ENCODE data around the gene RNU6-1. TPM values are rescaled to one million over a fixed set of nuclear protein-coding genes. Genes with fewer than 3 reads are reported as not detected.

The RNU6-1 gene
- total RNA-seq, 1 donor from 2014 or later, result not detected

DNA sequence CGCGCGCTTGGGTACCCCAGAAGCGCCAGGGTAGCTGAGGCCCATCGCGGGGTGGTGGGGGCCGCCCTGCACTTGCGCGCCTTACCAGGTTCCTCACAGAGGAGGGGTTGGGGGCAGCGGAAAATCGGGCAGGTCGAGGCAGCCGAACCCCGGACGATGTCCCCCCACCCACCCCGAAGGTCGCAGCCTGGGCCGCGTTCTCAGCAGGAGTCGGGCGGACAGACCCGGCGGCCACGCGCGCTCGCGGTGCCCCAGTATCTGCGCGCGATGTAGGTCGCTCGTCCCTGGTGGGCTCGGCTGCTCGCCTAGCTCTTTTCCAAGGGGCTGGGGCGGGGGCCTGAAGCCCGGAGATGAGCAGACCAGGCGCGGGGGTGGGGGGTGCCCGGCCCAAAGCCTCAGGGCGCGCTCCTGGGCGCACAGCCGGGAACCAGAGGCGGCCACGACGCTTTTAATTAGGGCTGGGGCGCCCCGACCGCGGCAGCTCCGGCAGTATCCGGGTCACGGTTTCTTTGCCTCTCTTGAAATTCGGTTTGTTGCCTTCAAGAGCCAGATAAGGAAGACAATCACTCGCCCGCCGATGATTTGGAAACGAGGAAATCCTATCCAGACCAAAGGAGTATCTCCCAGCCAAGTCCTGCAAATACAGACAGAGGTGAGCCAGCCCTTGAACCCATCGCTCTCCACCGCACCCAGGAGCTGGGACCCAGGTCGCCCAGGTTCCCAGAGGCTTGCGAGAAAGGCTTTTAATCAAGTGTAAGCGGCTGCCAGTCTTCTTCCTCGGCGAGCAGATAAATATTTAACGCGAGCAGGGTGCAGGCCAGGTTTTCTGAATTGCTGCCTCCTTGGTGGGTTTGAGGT is 10.0 kb downstream of the RNU6-1 start:
- H3K4me3 ChIP-seq, result peak overlapping the region; percentile 39
- peak overlapping the region; percentile 67 for H3K4me3 Mint-ChIP-seq

GRCh38 chr15:67828969-67829646 is 10.7 kb downstream of the RNU6-1 start:
- DNase-seq (ENCODE audit: low spot score), result peak; percentile 56

More for the DNA sequence above, 10.0 kb downstream of the RNU6-1 start:
- Histone ChIP-seq H3K27ac (no peak overlapping the region), H3K36me3 (no peaks in the 10 kb centered on the region), H3K27me3 (peaks cover 100% of the 10 kb centered on the region), H3K4me1 (peaks cover 56% of the 10 kb centered on the region), H3K4me2 (peak overlapping the region; percentile 77), H2AFZ (replicated peaks) (no peak overlapping the region), H3F3A (ENCODE audit: low read depth) (peaks cover 42% of the 10 kb centered on the region), H4K20me1 (ENCODE audit: low read depth) (peaks cover 55% of the 10 kb centered on the region), H3K79me2 (ENCODE audit: low read depth) (no peaks in the 10 kb centered on the region), H3K9ac (no peak overlapping the region), H3K9me3 (ENCODE audit: low read depth) (no peaks in the 10 kb centered on the region)
- Mint-ChIP-seq H3K9me3 (peaks cover 4% of the 10 kb centered on the region), H3K4me1 (peaks cover 35% of the 10 kb centered on the region), H3K27me3 (ENCODE audit: insufficient read depth, low read depth) (peaks cover 73% of the 10 kb centered on the region), H3K27ac (no peak overlapping the region), H3K36me3 (no peaks in the 10 kb centered on the region)
- TF ChIP-seq EZH2 (IDR thresholded peaks at IDR 0.05) (no peak), EZH2phosphoT487 (IDR thresholded peaks at IDR 0.05) (no peak)
- TF ChIP-seq, protein P1, sequence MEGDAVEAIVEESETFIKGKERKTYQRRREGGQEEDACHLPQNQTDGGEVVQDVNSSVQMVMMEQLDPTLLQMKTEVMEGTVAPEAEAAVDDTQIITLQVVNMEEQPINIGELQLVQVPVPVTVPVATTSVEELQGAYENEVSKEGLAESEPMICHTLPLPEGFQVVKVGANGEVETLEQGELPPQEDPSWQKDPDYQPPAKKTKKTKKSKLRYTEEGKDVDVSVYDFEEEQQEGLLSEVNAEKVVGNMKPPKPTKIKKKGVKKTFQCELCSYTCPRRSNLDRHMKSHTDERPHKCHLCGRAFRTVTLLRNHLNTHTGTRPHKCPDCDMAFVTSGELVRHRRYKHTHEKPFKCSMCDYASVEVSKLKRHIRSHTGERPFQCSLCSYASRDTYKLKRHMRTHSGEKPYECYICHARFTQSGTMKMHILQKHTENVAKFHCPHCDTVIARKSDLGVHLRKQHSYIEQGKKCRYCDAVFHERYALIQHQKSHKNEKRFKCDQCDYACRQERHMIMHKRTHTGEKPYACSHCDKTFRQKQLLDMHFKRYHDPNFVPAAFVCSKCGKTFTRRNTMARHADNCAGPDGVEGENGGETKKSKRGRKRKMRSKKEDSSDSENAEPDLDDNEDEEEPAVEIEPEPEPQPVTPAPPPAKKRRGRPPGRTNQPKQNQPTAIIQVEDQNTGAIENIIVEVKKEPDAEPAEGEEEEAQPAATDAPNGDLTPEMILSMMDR (IDR thresholded peaks at IDR 0.05), result no peak
- peak; percentile 41 for DNase-seq (ENCODE audit: low spot score)

GRCh38 chr15:67828278-67828968 is 11.4 kb downstream of the RNU6-1 start:
- peak overlapping the region; percentile 60 for H3K4me3 Mint-ChIP-seq
- H4K20me1 ChIP-seq (ENCODE audit: low read depth), result peaks cover 69% of the 10 kb centered on the region
- no peak overlapping the region for H3K9ac ChIP-seq
- H3K9me3 ChIP-seq (ENCODE audit: low read depth), result no peaks in the 10 kb centered on the region
- H3K27me3 Mint-ChIP-seq (ENCODE audit: insufficient read depth, low read depth), result peaks cover 76% of the 10 kb centered on the region
- H3F3A ChIP-seq (ENCODE audit: low read depth), result peaks cover 37% of the 10 kb centered on the region
- no peak overlapping the region for H2AFZ ChIP-seq (replicated peaks)
- H3K27ac Mint-ChIP-seq, result no peak overlapping the region
- H3K4me2 ChIP-seq, result peak overlapping the region; percentile 77
- H3K27me3 ChIP-seq, result peaks cover 100% of the 10 kb centered on the region
- no peaks in the 10 kb centered on the region for H3K36me3 ChIP-seq
- peaks cover 4% of the 10 kb centered on the region for H3K9me3 Mint-ChIP-seq
- H3K4me1 ChIP-seq, result peaks cover 57% of the 10 kb centered on the region
- no peaks in the 10 kb centered on the region for H3K36me3 Mint-ChIP-seq
- peak; percentile 34 for DNase-seq (ENCODE audit: low spot score)
- TF ChIP-seq EZH2phosphoT487 (IDR thresholded peaks at IDR 0.05) (peak; percentile 97), EZH2 (IDR thresholded peaks at IDR 0.05) (peak; percentile 88)
- TF ChIP-seq, protein P1 (IDR thresholded peaks at IDR 0.05), result no peak
- H3K27ac ChIP-seq, result no peak overlapping the region
- H3K4me3 ChIP-seq, result peak overlapping the region; percentile 39
- H3K4me1 Mint-ChIP-seq, result peaks cover 36% of the 10 kb centered on the region
- no peaks in the 10 kb centered on the region for H3K79me2 ChIP-seq (ENCODE audit: low read depth)

More at GRCh38 chr15:67828969-67829646, 10.7 kb downstream of the RNU6-1 start:
- Histone ChIP-seq H3F3A (ENCODE audit: low read depth) (peaks cover 41% of the 10 kb centered on the region), H2AFZ (replicated peaks) (no peak overlapping the region), H3K27me3 (peaks cover 100% of the 10 kb centered on the region), H3K4me2 (peak overlapping the region; percentile 77), H3K4me1 (peaks cover 54% of the 10 kb centered on the region), H3K4me3 (peak overlapping the region; percentile 39), H3K9me3 (ENCODE audit: low read depth) (no peaks in the 10 kb centered on the region), H3K36me3 (no peaks in the 10 kb centered on the region), H3K27ac (no peak overlapping the region), H3K9ac (no peak overlapping the region), H4K20me1 (ENCODE audit: low read depth) (peaks cover 63% of the 10 kb centered on the region), H3K79me2 (ENCODE audit: low read depth) (no peaks in the 10 kb centered on the region)
- Mint-ChIP-seq H3K4me3 (peak overlapping the region; percentile 75), H3K4me1 (peaks cover 35% of the 10 kb centered on the region), H3K27me3 (ENCODE audit: insufficient read depth, low read depth) (peaks cover 75% of the 10 kb centered on the region), H3K36me3 (no peaks in the 10 kb centered on the region), H3K9me3 (peaks cover 4% of the 10 kb centered on the region), H3K27ac (no peak overlapping the region)
- TF ChIP-seq EZH2phosphoT487 (IDR thresholded peaks at IDR 0.05) (no peak), EZH2 (IDR thresholded peaks at IDR 0.05) (no peak)
- TF ChIP-seq, protein P1 (IDR thresholded peaks at IDR 0.05), result no peak
